Stimulated activated naive CD4-positive, alpha-beta T cell treated with Interleukin-2 at 50 U/mL for 16 hours (primary cell): Measurements from ENCODE around the gene GIT2.
A peak's percentile ranks its signal among the peaks of the same experiment; 100 is the strongest.
"Not testable (repeated sequence)": the region's sequence is repeated elsewhere in the genome, so short reads cannot be mapped to it uniquely, and the experiment has no call there.

Source experiments
- DNase-seq: peaks from one replicate; lab custom pipeline; 2025; lab: John Stamatoyannopoulos, UW

The GIT2 gene

DNA sequence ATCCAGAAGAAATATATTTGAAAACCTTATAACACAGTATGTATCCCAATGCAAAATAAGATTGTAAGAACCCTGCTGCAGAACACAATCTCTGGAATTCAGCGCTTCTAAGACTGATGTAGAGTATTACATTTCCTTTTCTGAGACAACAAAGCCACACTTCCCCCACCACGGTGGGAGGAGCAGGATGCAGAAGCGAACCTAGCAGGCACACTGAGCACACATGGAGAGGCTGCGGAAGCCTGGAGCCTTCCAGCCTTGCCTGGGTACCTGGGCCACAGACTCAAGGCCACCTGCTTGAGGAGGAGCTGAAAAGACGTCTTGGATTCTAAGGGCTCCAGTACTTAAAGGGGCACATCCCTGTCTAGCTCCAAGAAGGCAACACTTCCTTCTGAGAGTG lies 49.7 kb downstream of the GIT2 start:
- DNase-seq: no peak

DNA sequence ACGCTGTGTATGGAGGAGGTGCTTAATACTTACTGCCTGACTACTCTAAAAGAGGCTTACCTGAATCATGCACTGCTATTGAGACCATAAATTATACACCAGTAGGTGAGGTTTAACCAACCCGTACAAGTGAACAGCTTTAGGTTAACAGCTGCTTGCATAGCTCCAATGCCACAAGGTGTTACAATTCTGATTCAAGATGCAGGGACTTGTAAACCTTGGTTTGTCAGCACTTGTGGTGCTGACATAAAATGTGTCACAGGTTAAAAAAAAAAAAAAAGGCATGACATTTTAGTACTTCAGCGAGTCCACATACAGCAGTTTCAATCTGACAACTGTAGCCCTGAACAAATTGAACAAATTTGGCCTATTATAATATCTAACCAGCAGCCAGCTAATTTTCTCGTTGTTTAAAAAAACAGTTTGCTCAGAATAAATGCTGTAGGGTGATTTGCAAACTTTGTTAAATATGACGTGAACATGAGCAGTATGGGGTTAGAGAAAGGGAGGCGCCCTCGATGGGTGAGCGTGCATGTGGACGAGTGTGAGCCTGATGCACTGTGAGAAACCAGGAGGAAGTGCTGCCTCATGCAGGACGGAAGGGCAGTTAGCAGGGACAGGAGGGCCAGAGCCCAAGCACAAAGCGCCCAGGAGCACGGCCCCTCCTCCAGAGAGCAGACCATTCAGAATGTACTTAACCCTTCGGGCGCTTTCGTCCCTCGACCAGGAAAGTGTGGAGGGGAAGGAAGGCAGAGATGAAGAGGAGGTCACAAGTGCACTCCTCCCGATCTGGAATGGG lies 51.4 kb downstream of the GIT2 start:
- no peak for DNase-seq

DNA sequence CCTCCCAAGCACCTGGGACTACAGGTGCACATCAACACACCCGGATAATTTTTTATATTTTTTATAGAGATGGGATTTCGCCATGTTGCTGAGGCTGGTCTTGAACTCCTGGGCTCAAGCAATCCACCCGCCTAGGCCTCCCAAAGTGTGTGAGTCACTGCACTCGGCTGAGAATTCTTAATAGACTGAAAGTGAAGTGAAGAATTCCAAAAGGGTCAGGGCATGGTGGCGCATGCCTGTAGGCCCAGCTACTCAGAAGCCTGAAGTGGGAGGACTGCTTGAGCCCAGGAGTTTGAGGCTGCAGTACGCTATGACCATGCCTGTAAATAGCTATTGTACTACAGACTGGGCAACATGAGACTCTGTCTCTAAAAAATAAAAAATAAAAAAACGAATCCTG lies 52.4 kb downstream of the GIT2 start:
- DNase-seq: no peak

DNA sequence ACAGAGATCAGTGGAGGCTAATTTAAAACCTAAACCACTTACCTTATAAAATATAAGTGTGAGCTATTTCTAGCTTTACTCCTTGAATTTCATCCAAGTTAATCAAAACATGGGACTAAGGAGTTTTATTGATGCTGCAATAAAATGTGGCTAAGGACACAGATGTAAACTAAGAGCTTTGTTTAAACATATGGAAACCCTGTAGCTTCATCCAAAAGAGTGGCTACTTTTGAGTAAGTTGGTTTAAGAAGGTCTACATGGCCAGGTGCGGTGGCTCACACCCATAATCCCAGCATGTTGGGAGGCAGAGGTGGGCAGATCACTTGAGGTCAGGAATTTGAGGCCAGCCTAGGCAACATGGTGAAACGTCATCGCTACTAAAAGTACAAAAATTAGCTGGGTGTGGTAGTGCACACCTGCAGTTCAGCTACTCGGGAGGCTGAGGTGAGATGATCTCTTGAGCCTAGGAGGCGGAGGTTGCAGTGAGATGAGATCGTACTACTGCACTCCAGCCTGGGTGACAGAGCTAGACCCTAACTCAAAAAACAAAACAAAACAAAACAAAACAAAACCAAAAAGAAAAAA lies 55.7 kb downstream of the GIT2 start:
- DNase-seq: no peak

DNA sequence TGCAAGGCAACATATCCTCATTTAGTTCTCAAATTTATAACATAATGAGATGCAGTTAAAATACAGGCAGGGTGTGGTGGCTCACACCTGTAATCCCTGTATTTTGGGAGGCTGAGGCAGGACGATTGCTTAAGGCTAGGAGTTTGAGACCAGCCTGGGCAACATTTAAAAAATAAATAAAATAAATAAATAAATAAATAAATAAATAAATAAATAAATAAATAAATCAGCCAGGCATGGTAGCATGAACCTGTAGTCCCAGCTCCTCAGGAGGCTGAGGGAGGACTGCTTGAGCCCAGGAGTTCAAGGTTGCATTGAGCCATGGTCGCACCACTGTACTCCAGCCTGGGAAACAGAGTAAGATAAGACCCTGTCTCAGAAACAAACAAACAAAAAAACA lies 56.7 kb downstream of the GIT2 start:
- no peak for DNase-seq

DNA sequence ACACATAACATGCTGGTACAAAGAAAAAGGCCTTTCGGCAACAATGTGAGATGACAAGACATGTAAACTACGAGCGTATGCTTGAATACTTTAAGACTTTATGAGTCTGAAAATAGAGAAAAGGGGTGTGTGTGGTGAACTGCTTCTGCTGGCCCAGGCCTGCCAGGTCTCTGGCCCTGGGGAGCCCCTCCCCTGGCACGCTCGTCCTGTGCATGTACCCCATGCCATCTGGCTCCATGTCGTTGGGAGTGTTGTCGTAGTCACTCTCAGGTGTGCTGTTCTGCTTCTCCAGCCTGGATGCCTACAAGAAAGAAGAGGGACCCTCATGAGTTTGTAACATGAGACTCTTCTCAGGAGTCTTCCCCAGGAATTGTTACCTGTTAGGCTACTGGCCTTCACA lies 57.2 kb downstream of the GIT2 start:
- no peak for DNase-seq

DNA sequence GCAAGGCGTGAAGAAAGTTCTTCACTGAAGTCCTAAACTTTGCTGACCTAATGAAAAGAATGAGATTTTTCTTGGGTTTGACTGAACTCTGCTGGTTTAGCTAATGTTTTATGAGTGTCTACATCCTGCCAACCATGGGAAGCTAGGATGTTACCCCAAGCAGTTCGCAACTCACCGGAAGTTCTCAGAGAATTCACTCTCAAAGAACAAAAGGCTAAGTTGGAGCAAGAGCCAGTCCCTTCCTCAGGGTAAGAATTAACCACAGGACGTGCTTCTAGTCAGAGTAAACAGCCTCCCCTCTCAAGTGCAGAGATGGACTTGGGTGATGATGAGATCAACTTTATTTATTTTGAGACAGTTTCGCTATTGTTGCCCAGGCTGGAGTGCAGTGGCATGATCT lies 58.8 kb downstream of the GIT2 start:
- no peak for DNase-seq

DNA sequence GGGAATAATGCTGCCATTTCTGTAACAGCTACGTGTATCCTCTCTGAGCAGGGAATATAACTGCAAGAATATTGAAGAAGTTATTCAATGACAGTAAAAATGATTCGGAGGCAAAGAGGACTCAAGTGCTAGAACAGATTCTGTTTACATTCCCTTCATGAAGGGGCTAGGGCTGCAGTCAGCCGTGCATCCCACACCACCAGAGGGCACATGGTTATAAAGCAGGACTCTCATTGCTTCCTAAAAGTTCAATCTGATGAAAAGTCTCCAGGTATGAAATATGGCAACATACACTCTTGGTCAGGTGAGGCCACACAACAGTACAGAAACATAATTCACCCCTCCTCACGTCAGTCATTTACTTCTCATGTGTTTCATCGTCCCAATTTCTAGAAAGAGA lies 62.1 kb downstream of the GIT2 start:
- no peak for DNase-seq

DNA sequence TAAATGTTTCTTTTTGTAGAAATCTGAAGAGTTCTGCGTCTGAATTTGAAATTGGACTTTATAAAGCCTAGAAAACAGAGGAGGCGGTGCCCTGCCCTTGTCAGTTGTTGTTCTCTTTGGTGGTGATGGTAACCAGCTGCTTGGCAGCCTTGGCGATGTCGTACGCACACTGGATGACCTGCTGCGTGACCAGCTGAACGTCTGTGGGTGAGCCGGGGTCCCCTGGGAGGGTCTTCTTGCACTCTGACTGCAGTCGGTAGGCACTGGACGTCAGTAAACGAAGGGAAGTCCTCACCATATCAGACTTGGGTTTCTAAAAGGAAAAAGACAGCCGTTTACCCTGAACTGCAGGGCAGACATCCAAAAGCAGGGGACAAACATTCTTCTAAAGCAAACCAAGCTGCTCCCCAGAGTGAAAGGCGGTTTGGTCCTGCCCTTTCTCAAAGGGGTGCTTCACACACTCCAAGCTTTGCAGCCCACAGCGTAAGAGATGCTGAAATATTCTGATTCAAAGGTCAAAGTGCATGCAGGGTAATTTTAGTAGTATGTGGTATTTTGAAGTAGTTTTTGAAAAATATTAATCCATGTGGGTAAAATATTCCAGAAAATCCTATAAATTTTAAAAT lies 63.2 kb downstream of the GIT2 start:
- DNase-seq: no peak

DNA sequence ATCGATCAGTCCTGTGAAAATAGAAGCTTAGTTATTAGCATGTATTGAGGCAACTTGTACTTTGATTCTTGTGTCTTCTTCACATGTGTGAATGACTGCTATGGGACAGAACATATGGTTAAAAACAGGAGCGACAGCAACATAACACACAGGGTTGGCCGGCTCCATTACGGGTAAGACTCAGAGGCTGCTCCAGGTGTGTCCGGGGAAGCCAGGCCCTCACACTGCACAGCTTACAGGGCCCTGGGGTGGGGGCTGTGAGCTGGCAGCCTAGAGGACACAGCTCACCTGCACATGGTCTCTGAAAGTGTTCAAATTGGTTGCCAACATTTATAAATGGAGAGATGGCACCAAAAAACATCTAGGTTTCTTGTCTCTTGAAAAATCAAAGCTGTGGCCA lies 65.0 kb downstream of the GIT2 start:
- DNase-seq: no peak

DNA sequence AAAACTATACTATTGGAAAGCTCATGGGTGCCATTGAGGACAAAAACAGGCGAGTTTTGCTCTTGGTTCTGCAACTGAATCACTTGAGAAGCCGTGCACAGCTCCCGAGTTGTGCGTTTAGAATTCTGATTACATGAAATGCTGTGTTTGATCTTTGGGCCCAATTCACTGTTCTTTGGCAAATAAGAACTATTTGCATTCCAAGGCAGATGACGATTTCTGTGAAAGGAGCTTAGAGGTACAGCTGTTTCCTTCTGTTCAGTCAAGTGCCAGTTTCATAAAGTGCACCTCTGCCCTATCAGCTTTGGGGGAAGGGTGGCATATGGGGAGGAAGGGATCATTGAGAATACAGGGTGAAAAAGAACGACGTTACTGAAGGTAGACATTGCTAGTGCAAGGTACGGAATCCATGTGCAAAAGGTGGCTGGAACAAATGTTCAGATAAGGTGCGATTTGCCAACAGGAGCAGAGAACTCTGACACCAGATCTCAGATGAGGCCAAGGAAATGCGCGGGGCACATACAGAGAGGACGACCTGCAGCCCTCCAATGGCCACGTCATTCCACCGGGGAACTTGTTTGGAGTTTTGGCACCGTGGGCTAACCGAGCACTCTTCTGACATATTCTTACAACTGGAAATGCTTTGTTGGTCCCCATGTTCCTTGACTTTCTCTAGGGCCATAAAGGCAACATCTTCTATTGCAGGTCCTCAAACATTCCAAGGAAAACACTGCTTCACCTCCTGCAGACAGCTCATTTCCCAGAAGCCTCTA lies 66.0 kb downstream of the GIT2 start:
- DNase-seq: no peak

DNA sequence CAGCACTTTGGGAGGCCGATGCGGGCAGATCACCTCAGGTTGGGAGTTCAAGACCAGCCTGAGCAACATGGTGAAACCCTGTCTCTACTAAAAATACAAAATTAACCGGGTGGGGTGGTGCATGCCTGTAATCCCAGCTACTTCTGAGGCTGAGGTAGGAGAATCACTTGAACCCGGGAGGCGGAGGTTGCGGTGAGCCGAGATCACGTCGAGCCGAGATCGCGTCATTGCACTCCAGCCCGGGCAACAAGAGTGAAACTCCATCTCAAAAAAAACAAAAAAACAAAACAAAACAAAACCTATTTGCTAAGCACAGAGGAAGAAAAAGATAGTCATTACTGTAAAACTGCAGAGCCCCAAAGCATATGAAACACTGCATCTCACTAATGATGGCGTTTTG lies 66.8 kb downstream of the GIT2 start:
- not testable (repeated sequence) for DNase-seq

DNA sequence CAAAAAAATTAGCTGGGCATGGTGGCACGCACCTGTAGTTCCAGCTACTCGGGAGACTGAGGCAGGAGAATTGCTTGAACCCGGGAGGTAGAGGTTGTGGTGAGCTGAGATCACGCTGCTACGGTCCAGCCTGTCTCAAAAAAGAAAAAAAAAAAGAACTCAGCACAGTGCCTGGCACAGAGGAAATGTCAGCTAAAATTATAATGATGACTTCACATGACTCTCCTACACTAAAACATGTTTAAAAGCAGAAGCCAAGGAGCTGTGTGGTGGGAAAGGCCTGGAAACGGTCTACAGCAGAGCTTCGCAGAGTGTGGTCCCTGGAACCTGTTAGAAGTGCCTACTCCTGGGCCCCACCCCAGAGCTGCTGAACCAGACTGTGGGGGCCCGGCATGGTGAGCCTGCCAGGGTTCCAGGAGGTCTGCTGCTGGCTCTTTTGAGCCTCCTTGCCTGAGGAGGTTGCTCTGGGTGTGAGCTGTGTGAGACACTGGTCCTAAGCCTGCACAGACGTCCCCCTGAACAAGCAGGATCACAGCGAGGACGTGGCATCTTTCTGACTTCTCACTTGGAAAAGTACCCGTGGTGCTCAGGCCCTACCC lies 68.0 kb downstream of the GIT2 start:
- DNase-seq: no peak

DNA sequence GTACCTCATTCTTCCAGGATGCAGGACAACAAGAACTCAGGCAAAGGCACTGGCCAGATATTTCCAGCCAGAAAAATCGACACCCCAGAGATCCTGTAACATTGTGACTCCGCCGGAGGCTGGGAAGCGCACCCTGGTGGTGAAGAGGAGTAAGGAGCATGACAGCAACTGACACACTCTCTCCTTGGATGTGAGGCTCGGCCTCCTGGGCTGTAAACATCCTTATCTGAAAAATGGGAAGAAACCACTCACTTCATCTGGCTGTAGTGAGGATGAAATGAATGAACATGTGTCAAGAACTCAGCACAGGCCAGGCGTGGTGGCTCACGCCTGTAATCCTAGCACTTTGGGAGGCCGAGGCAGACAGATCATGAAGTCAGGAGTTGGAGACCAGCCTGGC lies 68.5 kb downstream of the GIT2 start:
- peak; percentile 9 for DNase-seq

DNA sequence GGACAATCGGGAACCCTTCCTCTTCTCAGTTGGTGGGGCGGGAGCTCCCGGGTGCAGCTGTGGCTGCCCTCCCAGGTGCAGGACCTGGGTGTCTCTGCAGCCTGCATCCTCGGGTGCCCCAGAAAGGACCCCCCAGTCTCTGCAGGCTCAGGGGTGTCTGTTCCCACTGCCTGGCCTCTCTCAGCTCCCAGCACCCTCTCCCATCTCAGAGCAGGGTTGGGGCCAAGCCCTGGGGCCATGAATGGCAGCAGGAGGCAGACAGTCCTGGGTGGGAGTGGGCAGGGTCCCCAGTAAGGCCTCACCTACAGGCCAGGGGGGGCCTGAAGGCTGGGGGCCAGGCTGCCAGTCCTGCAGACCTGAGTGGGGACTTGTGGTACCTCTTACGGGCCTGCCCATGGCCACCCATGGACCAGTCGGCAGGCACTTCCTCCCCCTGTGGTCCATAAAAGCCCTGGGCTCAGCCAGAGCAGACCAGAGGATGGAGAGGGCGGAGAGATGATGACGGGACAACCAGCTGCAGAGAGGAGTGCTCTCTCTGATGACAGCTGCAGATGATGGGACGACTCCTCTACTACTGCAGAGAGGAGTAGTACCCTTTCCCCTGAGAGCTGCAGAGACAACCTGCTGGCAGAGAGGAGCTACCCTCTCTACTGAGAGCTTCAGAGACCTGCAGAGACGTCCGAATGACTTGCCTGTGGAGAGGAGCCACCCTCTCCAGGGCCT lies 69.5 kb downstream of the GIT2 start:
- DNase-seq: no peak

DNA sequence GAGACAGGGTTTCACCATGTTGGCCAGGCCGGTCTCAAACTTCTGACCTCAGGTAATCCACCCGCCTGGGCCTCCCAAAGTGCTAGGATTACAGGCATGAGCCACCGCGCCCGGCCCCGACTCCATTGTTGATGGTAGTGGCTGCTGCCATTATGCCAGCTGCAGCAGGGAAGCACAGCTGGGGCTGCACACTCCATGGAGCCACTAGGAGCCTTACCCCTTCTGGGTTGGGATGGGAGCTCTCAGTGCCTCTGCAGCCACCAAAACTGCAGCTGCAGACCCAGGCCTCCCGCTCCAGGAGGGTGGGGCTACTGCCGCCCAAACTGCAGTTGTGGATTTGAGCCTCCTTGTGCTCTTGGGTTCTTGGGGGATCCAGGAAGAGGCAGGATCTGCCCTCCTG lies 70.2 kb downstream of the GIT2 start:
- no peak for DNase-seq

DNA sequence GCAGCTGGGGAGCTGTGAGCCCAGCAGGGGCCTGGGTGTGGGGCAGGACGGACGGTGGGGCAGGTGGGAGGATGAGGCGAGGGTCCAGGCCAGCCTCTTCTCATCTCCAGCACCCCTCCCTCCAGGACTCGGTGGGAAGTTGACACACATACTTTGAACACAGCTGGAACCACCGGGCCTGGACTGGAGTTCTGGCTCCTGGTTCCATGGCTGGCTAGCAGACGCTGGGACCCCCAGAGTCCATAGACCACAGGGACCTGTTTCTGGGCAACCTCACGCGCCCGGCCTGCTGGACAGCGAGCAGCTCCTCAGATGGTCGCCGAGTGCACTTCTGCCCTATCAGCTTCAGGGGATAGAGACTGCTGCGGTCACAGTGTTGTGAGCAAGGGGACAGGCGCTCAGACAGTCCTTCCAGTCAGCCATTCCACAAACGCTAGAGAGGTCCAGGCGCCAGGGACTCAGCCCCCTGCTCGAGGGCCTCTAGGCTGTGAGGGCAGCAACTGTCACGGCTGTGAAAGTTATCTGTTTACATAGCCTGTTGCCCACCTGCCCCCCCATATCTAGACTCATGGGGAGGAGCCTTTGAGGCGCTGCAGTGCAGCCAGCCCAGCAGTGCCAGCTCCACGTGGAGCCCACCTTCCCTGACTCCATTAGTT lies 70.9 kb downstream of the GIT2 start:
- no peak for DNase-seq

DNA sequence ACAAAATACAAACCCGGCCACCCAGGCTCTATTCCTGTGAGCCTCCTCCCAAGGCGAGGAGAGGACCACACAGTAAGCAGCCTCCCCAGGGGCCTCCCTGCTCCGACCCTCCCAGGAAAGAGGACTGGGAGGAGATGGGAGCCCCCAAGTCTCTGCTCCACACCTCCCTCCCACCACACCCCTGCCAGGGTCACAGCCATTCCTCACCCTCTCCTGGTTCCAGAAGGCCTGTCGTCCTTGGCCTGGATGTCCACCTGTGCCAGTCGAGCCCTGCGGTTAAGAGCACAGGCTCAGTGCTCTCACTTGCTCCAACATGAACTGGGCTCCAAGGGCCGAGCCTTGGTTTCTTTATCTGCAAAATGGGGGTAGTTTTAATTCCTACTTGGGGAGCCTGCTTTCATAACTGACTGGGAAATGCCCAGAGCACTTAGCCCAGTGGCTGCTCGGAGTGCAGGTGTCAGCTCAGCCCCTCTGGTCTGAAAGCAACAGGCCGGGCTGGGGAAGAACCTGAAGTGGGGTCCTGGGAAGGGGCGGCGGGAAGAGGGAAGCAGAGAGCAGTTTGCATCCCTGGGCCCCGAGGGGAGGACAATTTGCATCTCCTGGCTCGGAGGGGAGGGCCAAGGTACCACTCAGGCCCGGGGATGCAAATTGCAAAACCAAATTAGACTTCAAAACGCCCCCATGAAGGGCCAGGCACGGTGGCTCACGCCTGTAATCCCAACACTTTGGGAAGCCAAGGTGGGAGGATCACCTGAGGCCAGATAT lies 72.5 kb downstream of the GIT2 start:
- no peak for DNase-seq

DNA sequence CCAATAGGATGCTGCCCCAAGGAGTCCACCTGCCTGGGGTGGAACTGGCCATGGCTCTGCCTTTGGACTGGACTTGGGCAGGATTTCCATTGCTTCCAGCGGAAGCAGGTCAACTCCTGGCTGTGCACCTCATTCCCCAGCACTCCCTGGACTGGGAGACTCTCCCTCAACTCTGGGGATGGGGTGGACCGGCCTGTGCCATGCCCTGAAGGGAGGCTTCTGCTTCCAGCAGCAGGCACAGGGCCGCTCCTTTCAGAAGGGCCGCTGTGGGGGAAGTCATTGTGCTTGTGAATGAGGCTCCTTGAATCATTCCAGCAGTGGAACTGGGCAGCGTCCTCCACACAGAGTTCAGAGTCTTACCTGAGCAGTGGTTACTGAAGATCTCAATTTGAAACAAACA lies 73.1 kb downstream of the GIT2 start:
- DNase-seq: no peak

DNA sequence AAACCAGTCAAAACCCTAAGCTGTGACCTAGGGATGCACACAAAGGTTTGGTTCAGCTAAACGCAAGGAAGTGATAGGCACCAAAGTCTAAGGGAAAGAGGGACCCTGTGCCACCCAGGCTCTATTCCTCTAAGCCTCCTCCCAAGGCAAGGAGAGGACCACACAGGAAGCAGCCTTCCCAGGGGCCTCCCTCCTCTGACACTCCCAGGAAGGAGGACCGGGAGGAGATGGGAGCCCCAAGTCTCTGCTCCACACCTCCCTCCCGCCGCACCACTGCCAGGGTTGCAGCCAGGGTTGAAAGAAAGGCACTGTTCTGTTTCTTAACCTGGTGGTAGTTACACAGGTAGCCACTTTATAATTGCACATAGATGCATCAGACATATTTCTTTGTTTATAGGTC lies 74.2 kb downstream of the GIT2 start:
- no peak for DNase-seq
